ENCODE measurements around the gene EPB41L4B.

EPB41L4B gene

GRCh38 chr9:109258481-109259302 is 62.2 kb downstream of the EPB41L4B start:
- Histone ChIP-seq H3K27ac (no peak overlapping the region), H3K4me3 (no peak overlapping the region)
- DNase-seq (ENCODE audit: low spot score): no peak
- TF ChIP-seq CTCF (IDR thresholded peaks at IDR 0.05): no peak

GRCh38 chr9:109256336-109256735 is 64.5 kb downstream of the EPB41L4B start:
- H3K4me3 ChIP-seq: no peak overlapping the region
- no peak for TF ChIP-seq CTCF (IDR thresholded peaks at IDR 0.05)
- H3K27ac ChIP-seq: no peak overlapping the region
- no peak for DNase-seq (ENCODE audit: low spot score)

- Histone ChIP-seq H3K4me3 (no peak overlapping the region), H3K27ac (no peak overlapping the region)
- TF ChIP-seq CTCF (IDR thresholded peaks at IDR 0.05): no peak
- no peak for DNase-seq (ENCODE audit: low spot score)
Measured at GRCh38 chr9:109255394-109255793, 65.5 kb downstream of the EPB41L4B start.

- Histone ChIP-seq H3K27ac (peak overlapping the region; percentile 15 to 55), H3K4me3 (peak overlapping the region; percentile 1)
- no peak for TF ChIP-seq CTCF (IDR thresholded peaks at IDR 0.05)
- DNase-seq (ENCODE audit: low spot score): no peak
Measured at GRCh38 chr9:109254317-109254716, 66.5 kb downstream of the EPB41L4B start.

- TF ChIP-seq CTCF (IDR thresholded peaks at IDR 0.05): no peak
- Histone ChIP-seq H3K4me3 (peak overlapping the region; percentile 1), H3K27ac (peak overlapping the region; percentile 15 to 55)
- no peak for DNase-seq (ENCODE audit: low spot score)
Measured at GRCh38 chr9:109253637-109254284, 67.1 kb downstream of the EPB41L4B start.

- no peak for DNase-seq (ENCODE audit: low spot score)
- Histone ChIP-seq H3K4me3 (peak overlapping the region; percentile 1), H3K27ac (no peak overlapping the region)
- TF ChIP-seq CTCF (IDR thresholded peaks at IDR 0.05): no peak
Measured at GRCh38 chr9:109253241-109253636, 67.6 kb downstream of the EPB41L4B start.

- H3K27ac ChIP-seq: no peak overlapping the region
- DNase-seq (ENCODE audit: low spot score): no peak
- no peak for TF ChIP-seq CTCF (IDR thresholded peaks at IDR 0.05)
- H3K4me3 ChIP-seq: no peak overlapping the region
Measured at GRCh38 chr9:109252291-109252690, 68.6 kb downstream of the EPB41L4B start.
